Non-pigmented ciliary epithelial cell (primary cell): ENCODE results near the gene LIMA1.
"Not testable (repeated sequence)": the region's sequence is repeated elsewhere in the genome, so short reads cannot be mapped to it uniquely, and the experiment has no call there.

Source experiments
- DNase-seq: peaks from one replicate; pipeline ENCODE4 v3.0.0-alpha.2; 2010; ENCODE audit warnings: low read depth

Gene LIMA1

GRCh38 chr12:50285253-50285652 lies 1.9 kb upstream of the LIMA1 start:
- DNase-seq, result no peak

DNA sequence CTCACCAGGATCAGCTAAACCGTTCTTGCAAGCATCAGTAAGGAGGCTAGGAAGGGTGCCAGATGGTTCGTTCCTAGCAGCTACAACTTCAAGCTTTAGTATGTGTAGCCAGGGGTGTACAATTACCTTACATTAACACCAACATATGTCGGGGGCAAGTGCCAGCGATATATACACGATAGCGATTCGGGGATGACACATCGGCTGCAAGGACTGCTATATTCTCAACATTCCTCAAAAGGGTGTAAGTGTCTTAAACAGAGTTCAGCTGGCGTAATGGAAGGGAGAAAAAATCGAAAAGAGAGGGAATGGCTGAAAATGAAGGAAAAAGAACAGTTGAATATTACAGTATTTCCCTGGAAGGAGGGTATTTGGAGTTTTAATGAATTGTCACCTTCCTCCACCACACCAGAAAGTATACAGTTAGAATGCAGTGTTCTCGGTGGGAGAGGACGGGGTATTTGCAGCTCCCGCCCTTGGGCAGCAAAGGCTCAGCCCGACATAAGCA lies 545 bp downstream of the LIMA1 start:
- no peak for DNase-seq

- no peak for DNase-seq
Observed at GRCh38 chr12:50279501-50279900, 3.8 kb downstream of the LIMA1 start.

- no peak for DNase-seq
Observed at GRCh38 chr12:50276912-50277671, 6.2 kb downstream of the LIMA1 start.

GRCh38 chr12:50276068-50276467 lies 7.3 kb downstream of the LIMA1 start:
- DNase-seq, result no peak

GRCh38 chr12:50275556-50275955 lies 7.8 kb downstream of the LIMA1 start:
- no peak for DNase-seq

DNA sequence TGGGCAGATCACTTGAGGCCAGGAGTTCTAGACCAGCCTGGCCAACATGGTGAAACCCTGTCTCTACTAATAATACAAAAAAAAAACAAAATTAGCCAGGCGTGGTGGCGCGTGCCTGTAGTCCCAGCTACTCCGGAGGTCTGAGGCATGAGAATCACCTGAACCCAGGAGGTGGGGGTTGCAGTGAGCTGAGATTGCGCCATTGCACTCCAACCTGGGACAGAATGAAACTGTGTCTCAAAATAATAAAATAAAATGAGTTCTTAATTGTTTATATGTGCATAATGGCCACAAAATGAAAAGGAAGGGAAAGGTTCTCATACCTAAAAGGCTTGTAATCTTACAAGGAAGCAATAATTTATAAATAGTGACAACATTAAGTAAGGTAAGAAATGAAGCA lies 8.2 kb downstream of the LIMA1 start:
- DNase-seq, result not testable (repeated sequence)

- DNase-seq, result no peak
Observed at GRCh38 chr12:50271724-50272247, 11.5 kb downstream of the LIMA1 start.

DNA sequence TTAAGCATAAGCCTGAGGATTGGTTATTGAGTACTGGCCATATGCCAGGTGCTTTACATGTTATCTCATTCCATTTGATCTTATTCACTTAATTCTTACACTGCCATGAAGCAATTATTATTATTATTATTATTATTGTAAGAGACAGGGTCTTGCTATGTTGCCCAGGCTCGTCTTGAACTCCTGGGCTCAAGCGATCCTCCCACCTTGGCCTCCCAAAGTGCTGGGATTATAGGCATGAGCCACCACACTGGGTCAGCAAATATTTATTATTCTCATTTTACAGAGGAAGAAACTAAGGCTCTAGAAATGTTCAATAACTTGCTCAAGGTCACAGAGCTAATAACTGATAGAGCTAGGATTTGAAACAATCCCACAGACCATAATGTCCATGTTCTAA lies 14.8 kb downstream of the LIMA1 start:
- DNase-seq, result no peak

- no peak for DNase-seq
Observed at GRCh38 chr12:50265770-50266524, 17.4 kb downstream of the LIMA1 start.

DNA sequence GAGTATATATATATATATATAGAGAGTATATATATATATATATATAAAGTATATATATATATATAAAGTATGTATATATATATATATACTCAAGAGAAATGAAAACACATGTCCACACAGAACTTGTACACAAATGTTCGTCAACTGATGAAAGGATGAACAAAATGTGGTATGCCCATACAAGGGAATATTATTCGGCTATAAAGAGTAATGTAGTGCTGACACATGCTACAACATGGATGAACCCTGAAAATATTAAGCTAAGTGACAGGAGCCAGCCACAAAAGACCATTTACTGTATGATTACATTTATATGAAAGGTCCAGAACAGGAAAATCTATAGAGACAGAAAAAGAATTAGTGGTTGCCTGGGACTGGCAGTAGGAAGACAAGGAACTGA lies 19.5 kb downstream of the LIMA1 start:
- no peak for DNase-seq

- no peak for DNase-seq
Observed at GRCh38 chr12:50261654-50262053, 21.7 kb downstream of the LIMA1 start.

DNA sequence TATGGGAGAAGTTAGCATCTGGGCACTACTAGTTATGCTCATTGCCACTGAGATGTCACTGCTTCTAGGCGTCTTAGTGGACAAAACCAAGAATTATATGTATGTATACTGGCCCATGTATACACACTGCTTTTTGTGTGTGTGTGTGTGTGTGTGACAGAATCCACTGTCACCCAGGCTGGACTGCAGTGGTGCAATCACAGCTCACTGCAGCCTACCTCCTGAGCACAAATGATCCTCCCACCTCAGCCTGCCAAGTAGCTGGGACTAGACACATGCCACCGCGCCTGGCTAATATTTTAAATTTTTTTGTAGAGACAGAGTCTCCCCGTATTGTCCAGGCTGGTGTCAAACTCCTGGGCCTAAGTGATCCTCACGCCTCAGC lies 25.2 kb downstream of the LIMA1 start:
- DNase-seq, result no peak

GRCh38 chr12:50257236-50258166 lies 25.8 kb downstream of the LIMA1 start:
- no peak for DNase-seq

DNA sequence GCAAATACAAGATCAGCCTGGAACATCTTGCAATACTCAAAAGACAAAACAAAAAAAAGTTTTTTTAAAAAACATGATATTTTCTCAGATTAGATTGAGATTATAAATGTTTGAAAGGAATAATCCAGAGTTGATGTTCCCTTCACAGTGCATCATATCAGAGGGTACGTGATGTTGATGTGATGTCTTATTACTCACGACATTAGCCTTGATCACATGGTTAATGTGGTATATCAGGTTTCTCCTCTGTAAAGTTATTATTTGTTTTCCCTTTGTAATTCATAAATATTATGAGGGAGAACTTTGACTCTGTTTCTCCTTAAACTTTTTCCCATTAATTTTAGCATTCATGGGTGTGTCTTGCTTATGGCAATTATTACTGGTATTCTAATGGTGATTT lies 26.6 kb downstream of the LIMA1 start:
- DNase-seq, result no peak

- no peak for DNase-seq
Observed at GRCh38 chr12:50252977-50253602, 30.2 kb downstream of the LIMA1 start.

DNA sequence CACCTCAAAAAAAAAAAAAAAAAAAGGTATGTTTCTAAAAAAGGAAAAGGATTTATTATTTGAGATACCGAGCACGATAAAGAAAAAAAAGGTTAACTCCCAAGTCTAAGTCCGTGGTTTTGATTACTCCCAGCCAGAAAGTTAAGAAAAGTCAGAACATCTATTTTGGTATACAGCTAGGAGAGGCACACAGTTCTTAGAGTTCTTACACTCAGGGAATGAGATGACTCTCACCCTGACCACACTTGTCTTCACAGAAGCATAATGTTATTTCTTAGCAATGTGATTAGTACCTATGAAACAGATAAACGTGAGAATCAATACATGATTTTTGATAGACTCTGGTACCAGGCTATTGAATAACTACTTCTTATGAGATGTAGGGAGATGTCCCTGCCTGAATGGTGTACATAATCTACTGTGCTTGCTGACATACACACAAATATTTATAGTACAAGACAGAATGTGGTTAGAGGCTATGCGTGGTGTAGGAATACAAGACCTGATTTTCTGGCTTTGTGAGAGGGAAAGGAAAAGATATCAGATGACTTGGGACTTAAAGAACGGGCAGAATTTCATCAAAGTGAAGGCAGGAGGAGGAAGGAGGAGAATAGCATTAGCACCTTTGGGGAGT lies 31.6 kb downstream of the LIMA1 start:
- no peak for DNase-seq

- no peak for DNase-seq
Observed at GRCh38 chr12:50249464-50250182, 33.7 kb downstream of the LIMA1 start.

DNA sequence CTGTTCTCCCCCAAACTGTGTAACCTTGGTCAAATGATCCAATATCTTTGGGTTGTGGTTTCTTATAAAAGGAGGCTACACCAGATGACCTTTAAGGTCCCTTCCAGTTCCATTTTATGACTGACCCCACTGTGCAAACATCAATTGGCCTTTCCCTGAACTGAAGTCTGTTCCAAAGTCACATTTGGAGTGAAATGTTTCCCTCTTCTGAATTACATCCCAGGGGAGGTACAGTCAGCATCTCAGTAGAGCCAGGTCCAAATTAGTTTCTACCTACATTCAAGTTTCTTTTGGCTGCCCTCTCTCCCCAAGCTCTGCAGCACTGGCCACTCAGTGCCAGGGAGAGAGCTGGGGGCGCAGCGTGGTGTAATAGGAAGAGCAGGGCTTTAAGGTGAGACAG lies 34.4 kb downstream of the LIMA1 start:
- no peak for DNase-seq

- no peak for DNase-seq
Observed at GRCh38 chr12:50248411-50248810, 34.9 kb downstream of the LIMA1 start.
